ENCODE results near the gene NOS2. TPM values are rescaled to one million over a fixed set of nuclear protein-coding genes. Genes with fewer than 3 reads are reported as not detected.

Gene NOS2
- total RNA-seq, 1 experiment from 2014 or later: 1.4 TPM

DNA sequence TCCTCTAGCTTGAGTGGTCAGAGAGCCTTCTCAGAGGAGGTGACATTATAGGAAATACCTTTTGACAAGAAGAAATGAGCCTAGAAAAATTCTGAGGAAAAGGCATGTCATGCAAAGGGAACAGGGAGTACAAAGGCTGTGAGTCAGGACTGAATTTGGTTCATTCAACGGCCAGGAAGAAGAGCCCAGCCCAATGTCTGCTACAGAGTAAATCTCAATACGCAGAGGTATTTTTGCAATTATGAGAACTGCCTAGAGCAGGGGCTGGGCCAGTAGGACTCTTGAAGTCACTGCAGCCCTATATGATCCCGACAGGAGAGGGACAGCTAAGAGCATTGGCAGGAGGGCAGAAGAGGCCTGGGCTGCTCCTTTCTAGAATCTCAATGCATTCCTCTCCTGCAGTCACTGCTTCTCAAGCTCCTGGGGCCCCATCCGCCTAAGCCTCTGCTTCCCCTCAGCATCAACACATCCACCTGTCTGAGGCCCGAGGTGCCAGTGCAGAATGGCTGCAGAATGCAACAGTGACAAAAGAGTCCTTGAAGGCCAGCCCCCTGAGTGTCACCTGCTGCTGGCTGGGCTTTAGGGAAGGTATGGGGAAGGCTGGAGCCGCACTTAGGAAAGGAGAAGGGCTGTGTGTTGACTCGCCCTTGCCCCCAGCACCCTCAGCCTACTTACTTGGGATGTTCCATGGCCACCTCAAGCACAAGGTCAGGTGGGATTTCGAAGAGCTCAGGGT lies 20.1 kb downstream of the NOS2 start (continued):
- no peak for TF ChIP-seq ZMAT4 (CRISPR knock-in tag; IDR thresholded peaks at IDR 0.05)
- TF ChIP-seq, protein P1, sequence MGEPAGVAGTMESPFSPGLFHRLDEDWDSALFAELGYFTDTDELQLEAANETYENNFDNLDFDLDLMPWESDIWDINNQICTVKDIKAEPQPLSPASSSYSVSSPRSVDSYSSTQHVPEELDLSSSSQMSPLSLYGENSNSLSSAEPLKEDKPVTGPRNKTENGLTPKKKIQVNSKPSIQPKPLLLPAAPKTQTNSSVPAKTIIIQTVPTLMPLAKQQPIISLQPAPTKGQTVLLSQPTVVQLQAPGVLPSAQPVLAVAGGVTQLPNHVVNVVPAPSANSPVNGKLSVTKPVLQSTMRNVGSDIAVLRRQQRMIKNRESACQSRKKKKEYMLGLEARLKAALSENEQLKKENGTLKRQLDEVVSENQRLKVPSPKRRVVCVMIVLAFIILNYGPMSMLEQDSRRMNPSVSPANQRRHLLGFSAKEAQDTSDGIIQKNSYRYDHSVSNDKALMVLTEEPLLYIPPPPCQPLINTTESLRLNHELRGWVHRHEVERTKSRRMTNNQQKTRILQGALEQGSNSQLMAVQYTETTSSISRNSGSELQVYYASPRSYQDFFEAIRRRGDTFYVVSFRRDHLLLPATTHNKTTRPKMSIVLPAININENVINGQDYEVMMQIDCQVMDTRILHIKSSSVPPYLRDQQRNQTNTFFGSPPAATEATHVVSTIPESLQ (CRISPR knock-in tag; IDR thresholded peaks at IDR 0.05): no peak
- TF ChIP-seq FOXP4 (CRISPR knock-in tag; IDR thresholded peaks at IDR 0.05): no peak

- Mint-ChIP-seq H3K27ac (peak overlapping the region; percentile 30; the same call in 1 of the 2 replicates), H3K27me3 (ENCODE audit: low read depth) (no peaks in the 10 kb centered on the region; the same call in 1 of the 2 replicates), H3K9me3 (no peaks in the 10 kb centered on the region), H3K4me3 (no peak overlapping the region), H3K36me3 (no peaks in the 10 kb centered on the region), H3K4me1 (peaks cover 15% of the 10 kb centered on the region)
- ChIA-PET CTCF (interaction anchor here (0.6 to 1.4 kb wide), 5 partner anchors 16 to 116 kb away, joined by 3 to 4 read pairs (median 3); no protein-coding TSS in a partner anchor), POLR2A (no interaction called here)
- DNase-seq (ENCODE audit: low spot score) (no peak), ATAC-seq (no peak)
- TF ChIP-seq ZNF423 (CRISPR knock-in tag; IDR thresholded peaks at IDR 0.05) (no peak), NFYB (CRISPR knock-in tag; conservative IDR thresholded peaks at IDR 0.05; ENCODE audit: low read depth) (no peak), ETV6 (CRISPR knock-in tag; IDR thresholded peaks at IDR 0.05) (no peak), ZBTB21 (CRISPR knock-in tag; IDR thresholded peaks at IDR 0.05; ENCODE audit: borderline replicate concordance) (no peak), CDX4 (CRISPR knock-in tag; IDR thresholded peaks at IDR 0.05; ENCODE audit: borderline replicate concordance) (no peak), NFE2L1 (CRISPR knock-in tag; IDR thresholded peaks at IDR 0.05) (no peak), NR3C1 (CRISPR knock-in tag; conservative IDR thresholded peaks at IDR 0.05; ENCODE audit: low read depth) (no peak), CREB1 (CRISPR knock-in tag; IDR thresholded peaks at IDR 0.05) (no peak)
- TF ChIP-seq, protein P2, sequence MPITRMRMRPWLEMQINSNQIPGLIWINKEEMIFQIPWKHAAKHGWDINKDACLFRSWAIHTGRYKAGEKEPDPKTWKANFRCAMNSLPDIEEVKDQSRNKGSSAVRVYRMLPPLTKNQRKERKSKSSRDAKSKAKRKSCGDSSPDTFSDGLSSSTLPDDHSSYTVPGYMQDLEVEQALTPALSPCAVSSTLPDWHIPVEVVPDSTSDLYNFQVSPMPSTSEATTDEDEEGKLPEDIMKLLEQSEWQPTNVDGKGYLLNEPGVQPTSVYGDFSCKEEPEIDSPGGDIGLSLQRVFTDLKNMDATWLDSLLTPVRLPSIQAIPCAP (CRISPR knock-in tag; IDR thresholded peaks at IDR 0.05): no peak
- TF ChIP-seq, protein P3, sequence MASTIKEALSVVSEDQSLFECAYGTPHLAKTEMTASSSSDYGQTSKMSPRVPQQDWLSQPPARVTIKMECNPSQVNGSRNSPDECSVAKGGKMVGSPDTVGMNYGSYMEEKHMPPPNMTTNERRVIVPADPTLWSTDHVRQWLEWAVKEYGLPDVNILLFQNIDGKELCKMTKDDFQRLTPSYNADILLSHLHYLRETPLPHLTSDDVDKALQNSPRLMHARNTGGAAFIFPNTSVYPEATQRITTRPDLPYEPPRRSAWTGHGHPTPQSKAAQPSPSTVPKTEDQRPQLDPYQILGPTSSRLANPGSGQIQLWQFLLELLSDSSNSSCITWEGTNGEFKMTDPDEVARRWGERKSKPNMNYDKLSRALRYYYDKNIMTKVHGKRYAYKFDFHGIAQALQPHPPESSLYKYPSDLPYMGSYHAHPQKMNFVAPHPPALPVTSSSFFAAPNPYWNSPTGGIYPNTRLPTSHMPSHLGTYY (CRISPR knock-in tag; IDR thresholded peaks at IDR 0.05): no peak
These were observed 22.1 kb downstream of the NOS2 start for GRCh38 chr17:27778183-27778582.

- ChIA-PET POLR2A (no interaction called here), CTCF (interaction anchor here (1.0 to 1.4 kb wide), 4 partner anchors 17 to 117 kb away, joined by 3 to 5 read pairs (median 4); partner anchors contain the start of gene LYRM9)
- Mint-ChIP-seq H3K36me3 (no peaks in the 10 kb centered on the region), H3K4me1 (peaks cover 15% of the 10 kb centered on the region), H3K27ac (no peak overlapping the region), H3K9me3 (no peaks in the 10 kb centered on the region), H3K27me3 (ENCODE audit: low read depth) (no peaks in the 10 kb centered on the region; the same call in 1 of the 2 replicates), H3K4me3 (no peak overlapping the region)
- DNase-seq (ENCODE audit: low spot score): no peak
- peak; percentile 58 for ATAC-seq
- no peak for TF ChIP-seq ZMAT4 (CRISPR knock-in tag; IDR thresholded peaks at IDR 0.05)
- no peak for TF ChIP-seq AFF4 (CRISPR knock-in tag; IDR thresholded peaks at IDR 0.05; ENCODE audit: borderline replicate concordance)
- TF ChIP-seq STAT6 (CRISPR knock-in tag; conservative IDR thresholded peaks at IDR 0.05; ENCODE audit: low read depth): no peak
- no peak for TF ChIP-seq CREB1 (CRISPR knock-in tag; IDR thresholded peaks at IDR 0.05)
These were observed 23.3 kb downstream of the NOS2 start for GRCh38 chr17:27776882-27777624.

All from WTC11 (cell line).